ENCODE results near the gene DAZAP2.

Gene DAZAP2, protein sequence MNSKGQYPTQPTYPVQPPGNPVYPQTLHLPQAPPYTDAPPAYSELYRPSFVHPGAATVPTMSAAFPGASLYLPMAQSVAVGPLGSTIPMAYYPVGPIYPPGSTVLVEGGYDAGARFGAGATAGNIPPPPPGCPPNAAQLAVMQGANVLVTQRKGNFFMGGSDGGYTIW

DNA sequence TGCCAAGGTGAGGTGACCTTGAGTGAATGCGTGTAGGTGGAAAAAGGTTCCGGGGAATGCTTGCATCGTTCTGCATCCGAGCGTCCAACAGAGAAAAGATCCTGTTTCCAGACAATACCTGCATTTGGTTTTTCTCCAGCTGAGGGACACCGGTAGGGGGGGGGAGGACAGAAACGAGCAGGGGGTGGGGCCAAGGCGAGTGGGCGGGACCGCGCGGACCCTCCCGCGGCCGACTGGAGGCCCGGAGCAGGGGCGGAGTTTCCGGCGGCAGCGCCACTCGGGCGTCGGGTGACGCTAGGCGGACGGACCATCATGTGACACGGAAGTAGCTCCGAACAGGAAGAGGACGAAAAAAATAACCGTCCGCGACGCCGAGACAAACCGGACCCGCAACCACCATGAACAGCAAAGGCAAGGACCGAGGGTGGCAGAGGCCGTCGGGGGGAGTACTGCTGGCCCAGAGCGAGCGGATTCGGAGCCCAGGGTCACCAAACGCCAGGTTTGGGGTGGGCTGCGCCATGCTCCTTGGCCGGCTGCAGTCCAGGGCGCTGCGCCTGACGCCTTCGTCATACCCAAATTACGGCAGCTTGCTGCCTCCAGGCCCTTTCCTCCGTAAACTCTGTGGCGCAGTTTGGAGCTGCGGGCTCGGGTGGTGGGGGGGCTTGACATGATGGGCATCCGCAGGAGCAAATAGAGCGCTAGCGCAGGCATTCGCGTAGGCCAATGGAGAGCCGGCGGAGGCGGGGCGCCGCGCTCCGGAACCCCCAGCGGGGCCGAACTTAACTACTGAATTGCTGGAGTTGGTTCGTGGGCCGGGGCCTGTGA lies at the start of gene DAZAP2:
Gene DAZAP2 (plus strand): TSS at position 317 of the 825 bp plus-strand sequence. CDS start 82 bp downstream, at position 399.
- Mint-ChIP-seq H3K27ac (peak within 1 kb of the TSS; percentile 99), H3K27me3 (ENCODE audit: low read depth) (peaks cover 2% of the 10 kb centered on the region), H3K36me3 (ENCODE audit: low read depth) (peaks cover 36% of the 10 kb centered on the region), H3K4me3 (peak within 1 kb of the TSS; percentile 89), H3K4me1 (ENCODE audit: low read depth) (peaks cover 36% of the 10 kb centered on the region), H3K9me3 (no peaks in the 10 kb centered on the region)
- peak; percentile 93 for DNase-seq (ENCODE audit: low spot score)

- Mint-ChIP-seq H3K36me3 (ENCODE audit: low read depth) (no peaks in the 10 kb centered on the region), H3K27me3 (ENCODE audit: low read depth) (no peaks in the 10 kb centered on the region), H3K4me3 (no peak overlapping the region), H3K4me1 (ENCODE audit: low read depth) (no peaks in the 10 kb centered on the region), H3K9me3 (no peaks in the 10 kb centered on the region), H3K27ac (no peak overlapping the region)
- no peak for DNase-seq (ENCODE audit: low spot score)
These were observed 48.8 kb upstream of the DAZAP2 start for GRCh38 chr12:51189790-51190355.

DNA sequence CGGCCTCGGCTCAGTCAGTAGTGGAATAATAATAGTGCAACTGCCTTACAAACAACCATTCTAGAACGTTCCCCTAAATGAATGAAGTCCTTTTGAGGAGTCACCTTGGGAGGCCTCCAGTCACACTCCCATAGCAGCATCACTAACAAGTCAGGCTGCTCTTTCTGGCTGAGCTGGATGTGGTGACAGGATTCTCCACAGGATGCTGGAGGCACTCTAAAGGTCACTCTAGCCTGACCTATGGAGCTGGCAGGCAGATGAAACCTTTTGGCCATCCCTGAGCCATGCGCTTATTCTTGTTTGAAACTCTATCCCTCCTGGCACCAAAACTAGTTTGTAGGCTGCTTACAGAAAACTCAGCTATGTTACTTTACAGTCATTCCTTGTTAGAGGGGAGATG lies 47.8 kb upstream of the DAZAP2 start:
- Mint-ChIP-seq H3K27ac (no peak overlapping the region), H3K36me3 (ENCODE audit: low read depth) (no peaks in the 10 kb centered on the region), H3K4me3 (no peak overlapping the region), H3K4me1 (ENCODE audit: low read depth) (no peaks in the 10 kb centered on the region), H3K27me3 (ENCODE audit: low read depth) (no peaks in the 10 kb centered on the region), H3K9me3 (no peaks in the 10 kb centered on the region)
- DNase-seq (ENCODE audit: low spot score) = no peak

GRCh38 chr12:51191516-51192283 lies 46.9 kb upstream of the DAZAP2 start:
- Mint-ChIP-seq H3K27ac (no peak overlapping the region), H3K4me3 (no peak overlapping the region), H3K36me3 (ENCODE audit: low read depth) (no peaks in the 10 kb centered on the region), H3K9me3 (no peaks in the 10 kb centered on the region), H3K27me3 (ENCODE audit: low read depth) (no peaks in the 10 kb centered on the region), H3K4me1 (ENCODE audit: low read depth) (no peaks in the 10 kb centered on the region)
- DNase-seq (ENCODE audit: low spot score) = no peak

DNA sequence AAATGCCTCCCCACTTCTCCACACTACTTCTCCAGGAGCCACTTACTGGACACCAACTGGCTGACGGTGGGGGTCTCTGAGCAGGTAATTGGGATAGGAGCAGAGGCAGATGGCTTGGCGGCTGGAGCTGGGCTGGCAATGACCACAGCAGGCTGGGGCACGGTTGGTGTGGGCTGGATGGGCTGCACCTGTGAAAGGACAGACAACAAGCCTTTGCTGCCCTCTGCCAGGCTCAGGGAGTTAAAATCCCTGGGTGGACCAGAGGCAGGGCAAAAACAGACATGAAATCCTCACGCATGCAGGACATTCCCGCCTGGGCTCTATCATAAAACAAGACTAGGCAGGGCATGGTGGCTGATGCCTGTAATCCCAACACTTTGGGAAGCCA lies 46.3 kb upstream of the DAZAP2 start:
- H3K9me3 Mint-ChIP-seq = no peaks in the 10 kb centered on the region
- no peak overlapping the region for H3K4me3 Mint-ChIP-seq
- no peaks in the 10 kb centered on the region for H3K36me3 Mint-ChIP-seq (ENCODE audit: low read depth)
- H3K4me1 Mint-ChIP-seq (ENCODE audit: low read depth) = no peaks in the 10 kb centered on the region
- no peak for DNase-seq (ENCODE audit: low spot score)
- H3K27me3 Mint-ChIP-seq (ENCODE audit: low read depth) = no peaks in the 10 kb centered on the region
- H3K27ac Mint-ChIP-seq = no peak overlapping the region

DNA sequence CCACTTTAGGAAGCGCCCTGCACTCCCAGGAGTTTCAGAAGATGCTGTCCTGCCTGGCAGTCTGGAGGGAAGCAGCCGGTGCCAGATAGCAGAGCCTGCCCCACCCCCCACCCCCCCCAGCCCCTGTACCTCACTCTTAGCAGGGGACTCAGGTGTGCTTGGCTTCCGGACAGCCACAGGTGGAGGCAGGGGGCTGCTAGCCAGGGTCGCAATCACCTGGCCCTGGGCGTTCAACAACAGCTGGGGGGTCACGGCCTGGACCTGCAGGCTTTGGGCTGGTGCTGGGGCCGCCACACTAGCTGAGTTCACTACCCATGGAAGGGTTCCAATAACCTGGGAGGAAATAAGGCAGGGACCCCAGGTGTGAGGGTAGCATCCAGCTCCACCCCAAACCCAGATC lies 42.8 kb upstream of the DAZAP2 start:
- H3K36me3 Mint-ChIP-seq (ENCODE audit: low read depth) = no peaks in the 10 kb centered on the region
- no peak overlapping the region for H3K4me3 Mint-ChIP-seq
- no peaks in the 10 kb centered on the region for H3K9me3 Mint-ChIP-seq
- no peaks in the 10 kb centered on the region for H3K27me3 Mint-ChIP-seq (ENCODE audit: low read depth)
- no peaks in the 10 kb centered on the region for H3K4me1 Mint-ChIP-seq (ENCODE audit: low read depth)
- DNase-seq (ENCODE audit: low spot score) = no peak
- no peak overlapping the region for H3K27ac Mint-ChIP-seq

DNA sequence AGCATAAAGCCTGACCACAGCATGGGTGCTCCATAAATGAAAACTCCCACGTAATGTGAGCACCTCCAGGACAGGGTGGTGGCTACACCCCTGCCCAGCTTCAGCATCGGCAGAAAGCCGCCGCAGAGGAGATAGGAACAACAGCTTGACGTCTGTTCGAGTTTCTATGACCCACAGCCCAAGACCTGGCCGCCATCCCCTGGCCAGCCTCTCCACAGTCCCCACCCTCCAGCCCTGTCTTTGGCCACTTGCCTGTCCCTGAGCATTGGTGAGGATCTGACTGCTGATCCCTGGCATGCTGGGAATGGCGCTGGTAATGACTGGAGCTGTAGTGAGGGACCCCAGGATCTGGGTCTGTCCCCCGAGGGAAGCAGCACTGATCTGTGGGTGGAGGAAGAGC lies 42.1 kb upstream of the DAZAP2 start:
- H3K9me3 Mint-ChIP-seq = no peaks in the 10 kb centered on the region
- DNase-seq (ENCODE audit: low spot score) = no peak
- no peaks in the 10 kb centered on the region for H3K4me1 Mint-ChIP-seq (ENCODE audit: low read depth)
- no peaks in the 10 kb centered on the region for H3K27me3 Mint-ChIP-seq (ENCODE audit: low read depth)
- H3K27ac Mint-ChIP-seq = no peak overlapping the region
- no peaks in the 10 kb centered on the region for H3K36me3 Mint-ChIP-seq (ENCODE audit: low read depth)
- H3K4me3 Mint-ChIP-seq = no peak overlapping the region

DNA sequence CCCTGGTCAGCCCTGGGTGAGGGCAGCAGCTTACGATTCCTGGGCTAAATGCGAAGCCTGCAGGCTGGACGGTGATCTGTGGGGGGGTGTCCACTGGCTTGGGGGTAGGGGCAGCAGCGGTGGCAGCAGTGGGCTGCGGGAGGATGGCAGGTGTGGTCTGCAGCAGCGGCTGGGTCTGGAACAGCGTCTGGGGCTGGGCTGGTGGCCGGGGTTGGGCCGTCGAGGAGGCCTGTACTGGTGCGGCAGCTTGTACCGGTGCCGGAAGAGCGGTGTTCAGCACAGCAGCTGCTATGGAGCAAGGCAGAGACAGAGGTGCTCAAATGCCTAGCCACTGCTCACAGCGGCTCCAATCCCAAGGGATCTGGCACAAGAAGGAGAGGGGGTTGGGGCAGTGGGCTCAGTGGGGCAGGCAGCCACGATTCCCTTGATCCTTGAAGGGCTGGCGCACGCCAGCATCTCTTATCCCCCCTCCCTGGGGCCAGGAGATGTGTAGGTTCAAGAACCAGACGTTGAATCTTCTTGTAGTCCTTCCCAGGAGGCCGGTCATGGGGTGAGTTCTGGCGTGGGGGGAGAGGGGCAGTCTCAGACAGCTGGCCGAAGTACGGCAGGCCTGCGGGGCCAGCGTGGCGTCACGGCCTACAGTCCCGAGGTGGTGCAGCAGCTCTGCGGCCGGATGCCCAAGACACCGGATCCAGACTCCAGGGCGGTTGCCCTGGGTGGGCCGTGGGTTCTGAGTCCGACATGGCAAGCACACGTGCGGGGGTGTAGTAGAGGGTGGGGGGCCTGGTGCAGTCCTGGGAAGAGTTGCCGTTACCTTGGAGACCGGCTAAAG lies 40.7 kb upstream of the DAZAP2 start:
- Mint-ChIP-seq H3K36me3 (ENCODE audit: low read depth) (no peaks in the 10 kb centered on the region), H3K4me1 (ENCODE audit: low read depth) (peaks cover 1% of the 10 kb centered on the region), H3K27ac (no peak overlapping the region), H3K4me3 (no peak overlapping the region), H3K27me3 (ENCODE audit: low read depth) (no peaks in the 10 kb centered on the region), H3K9me3 (no peaks in the 10 kb centered on the region)
- no peak for DNase-seq (ENCODE audit: low spot score)

GRCh38 chr12:51198568-51199365 lies 39.9 kb upstream of the DAZAP2 start:
- Mint-ChIP-seq H3K4me1 (ENCODE audit: low read depth) (peaks cover 7% of the 10 kb centered on the region), H3K4me3 (no peak overlapping the region), H3K27me3 (ENCODE audit: low read depth) (no peaks in the 10 kb centered on the region), H3K36me3 (ENCODE audit: low read depth) (no peaks in the 10 kb centered on the region), H3K27ac (no peak overlapping the region), H3K9me3 (no peaks in the 10 kb centered on the region)
- no peak for DNase-seq (ENCODE audit: low spot score)

DNA sequence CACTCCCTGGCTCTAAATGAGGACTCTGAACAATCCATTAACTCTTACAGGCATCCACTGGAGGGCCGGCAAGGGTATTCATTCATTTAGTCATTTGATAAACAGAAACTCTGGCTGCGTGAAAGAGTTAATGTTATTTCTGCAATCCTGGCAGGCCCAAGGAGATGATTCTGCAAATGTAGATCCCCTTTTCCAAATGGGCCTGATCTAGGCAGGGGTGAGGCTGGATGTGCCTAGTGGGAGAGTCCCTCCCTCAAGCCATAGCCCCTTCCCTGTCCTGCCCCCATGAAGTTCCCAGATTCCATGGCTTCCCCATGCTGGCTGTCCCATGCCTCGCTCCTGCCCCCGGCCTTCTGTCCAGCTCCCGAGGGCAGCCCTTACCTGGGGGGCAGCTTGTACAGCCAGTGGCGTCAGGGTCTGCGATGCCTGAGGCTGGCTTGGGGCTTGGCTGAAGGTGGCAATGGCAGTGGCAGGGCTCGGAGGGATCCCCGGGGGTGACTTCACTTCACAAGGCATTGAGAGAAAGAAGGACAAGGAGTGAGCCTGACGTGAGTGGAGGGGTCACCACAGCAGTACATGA lies 39.2 kb upstream of the DAZAP2 start:
- Mint-ChIP-seq H3K4me3 (no peak overlapping the region), H3K27ac (no peak overlapping the region), H3K4me1 (ENCODE audit: low read depth) (peaks cover 7% of the 10 kb centered on the region), H3K27me3 (ENCODE audit: low read depth) (no peaks in the 10 kb centered on the region), H3K9me3 (no peaks in the 10 kb centered on the region), H3K36me3 (ENCODE audit: low read depth) (no peaks in the 10 kb centered on the region)
- DNase-seq (ENCODE audit: low spot score) = no peak

DNA sequence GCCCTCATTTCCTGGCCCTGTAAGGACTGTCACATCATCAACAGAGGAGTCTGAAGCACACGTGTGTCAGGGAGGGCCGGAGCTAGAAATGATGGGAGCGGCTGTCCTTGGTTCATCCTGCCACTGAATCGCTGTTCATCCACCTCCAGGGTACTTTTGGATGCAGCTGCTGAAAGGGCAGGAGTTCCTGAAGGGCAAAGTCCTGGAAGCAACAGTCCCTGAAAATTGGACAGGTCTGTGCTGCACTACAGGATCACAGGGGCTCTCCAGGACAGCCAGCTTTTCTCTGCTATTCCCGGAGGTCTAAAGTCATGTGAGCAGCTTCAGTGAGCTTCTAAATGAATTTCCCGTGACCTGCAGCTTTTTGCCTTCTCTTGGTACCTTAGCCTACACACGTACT lies 38.5 kb upstream of the DAZAP2 start:
- H3K27ac Mint-ChIP-seq = no peak overlapping the region

GRCh38 chr12:51200806-51201205 lies 37.8 kb upstream of the DAZAP2 start:
- Mint-ChIP-seq H3K4me1 (ENCODE audit: low read depth) (peaks cover 7% of the 10 kb centered on the region), H3K36me3 (ENCODE audit: low read depth) (no peaks in the 10 kb centered on the region), H3K9me3 (no peaks in the 10 kb centered on the region), H3K27me3 (ENCODE audit: low read depth) (no peaks in the 10 kb centered on the region), H3K27ac (no peak overlapping the region), H3K4me3 (no peak overlapping the region)
- DNase-seq (ENCODE audit: low spot score) = no peak

More for the DNA sequence above, 38.5 kb upstream of the DAZAP2 start:
- Mint-ChIP-seq H3K27me3 (ENCODE audit: low read depth) (no peaks in the 10 kb centered on the region), H3K4me3 (no peak overlapping the region), H3K9me3 (no peaks in the 10 kb centered on the region), H3K4me1 (ENCODE audit: low read depth) (peaks cover 7% of the 10 kb centered on the region), H3K36me3 (ENCODE audit: low read depth) (no peaks in the 10 kb centered on the region)
- no peak for DNase-seq (ENCODE audit: low spot score)

All from T-helper 2 cell treated with Interferon-gamma antibody and Interleukin-4, amounts not matched to agents 5 μg/mL and 100 μg/mL, for 36 hours (primary cell).